Jurkat, Clone E6-1 (cell line): ENCODE measurements around the gene SV2C.
"Not testable (repeated sequence)": the region's sequence is repeated elsewhere in the genome, so short reads cannot be mapped to it uniquely, and the experiment has no call there.

Experiments used
- DNase-seq: peaks from one replicate; pipeline ENCODE4 v3.0.0-alpha.2; 2011; ENCODE audit warnings: low read depth, low spot score
- H3K4me3 ChIP-seq: 2 replicates; pipeline ENCODE4 v1.5.1; 2011; ENCODE audit warnings: mild to moderate bottlenecking, low read length, control low read depth, moderate library complexity

SV2C gene

GRCh38 chr5:76351577-76351976 is 268.4 kb downstream of the SV2C start:
- no peak overlapping the region for H3K4me3 ChIP-seq
- DNase-seq = no peak

GRCh38 chr5:76356887-76357286 is 273.7 kb downstream of the SV2C start:
- DNase-seq = no peak
- H3K4me3 ChIP-seq = no peak overlapping the region

GRCh38 chr5:76363352-76364225 is 280.4 kb downstream of the SV2C start:
- H3K4me3 ChIP-seq = no peak overlapping the region
- DNase-seq = no peak

- no peak overlapping the region for H3K4me3 ChIP-seq
- DNase-seq = no peak
These were observed 281.0 kb downstream of the SV2C start for GRCh38 chr5:76364226-76364589.

- DNase-seq = no peak
- no peak overlapping the region for H3K4me3 ChIP-seq
These were observed 282.4 kb downstream of the SV2C start for GRCh38 chr5:76365561-76365960.

GRCh38 chr5:76366596-76366995 is 283.4 kb downstream of the SV2C start:
- H3K4me3 ChIP-seq = no peak overlapping the region

GRCh38 chr5:76367623-76368371 is 284.6 kb downstream of the SV2C start:
- no peak overlapping the region for H3K4me3 ChIP-seq
- DNase-seq = no peak

More at GRCh38 chr5:76366596-76366995, 283.4 kb downstream of the SV2C start:
- DNase-seq = no peak

- DNase-seq = no peak
- H3K4me3 ChIP-seq = no peak overlapping the region
These were observed 285.8 kb downstream of the SV2C start for GRCh38 chr5:76368941-76369340.

GRCh38 chr5:76369668-76370067 is 286.5 kb downstream of the SV2C start:
- peak; percentile 56 for DNase-seq
- not testable (repeated sequence) for H3K4me3 ChIP-seq

GRCh38 chr5:76371960-76372322 is 288.8 kb downstream of the SV2C start:
- H3K4me3 ChIP-seq = no peak overlapping the region
- no peak for DNase-seq

GRCh38 chr5:76372323-76373054 is 289.3 kb downstream of the SV2C start:
- no peak overlapping the region for H3K4me3 ChIP-seq
- DNase-seq = no peak

- no peak for DNase-seq
- no peak overlapping the region for H3K4me3 ChIP-seq
These were observed 293.1 kb downstream of the SV2C start for GRCh38 chr5:76376148-76376865.

- H3K4me3 ChIP-seq = no peak overlapping the region
- DNase-seq = no peak
These were observed 293.7 kb downstream of the SV2C start for GRCh38 chr5:76376866-76377230.

- no peak for DNase-seq
- H3K4me3 ChIP-seq = no peak overlapping the region
These were observed 295.2 kb downstream of the SV2C start for GRCh38 chr5:76378355-76378754.

GRCh38 chr5:76379316-76379715 is 296.1 kb downstream of the SV2C start:
- DNase-seq = no peak

GRCh38 chr5:76379855-76380254 is 296.7 kb downstream of the SV2C start:
- no peak overlapping the region for H3K4me3 ChIP-seq
- no peak for DNase-seq

More at GRCh38 chr5:76379316-76379715, 296.1 kb downstream of the SV2C start:
- no peak overlapping the region for H3K4me3 ChIP-seq

- H3K4me3 ChIP-seq = no peak overlapping the region
- DNase-seq = no peak
These were observed 297.3 kb downstream of the SV2C start for GRCh38 chr5:76380346-76381066.

- H3K4me3 ChIP-seq = no peak overlapping the region
- DNase-seq = no peak
These were observed 300.1 kb downstream of the SV2C start for GRCh38 chr5:76383126-76383832.
